Adrenal gland (tissue), 12 donors: Measurements from ENCODE around the gene AREL1. TPM values are rescaled to one million over a fixed set of nuclear protein-coding genes. Genes with fewer than 3 reads are reported as not detected.

ENCODE experiments used
- DNase-seq, 7 donors: peaks; one replicate each; pipeline ENCODE4 v3.0.0-alpha.2; 2019 to 2020
- H3K27ac ChIP-seq, 5 donors: fragments of 200-600 bp; sonication (generic) in 4 of 5; 1 replicate in 3 of 5; 2 replicates in 2 of 5; pipeline versions ENCODE4 v1.5.1 to v1.8.0; 2016 to 2020; ENCODE audit warnings: mild to moderate bottlenecking in 1 of 5
- H3K27me3 ChIP-seq: fragments of 200-600 bp; 2 replicates; pipeline ENCODE4 v1.8.0; 2021
- H3K36me3 ChIP-seq, 2 donors: fragments of 200-600 bp; replicated peaks in 1 of 2; 1 replicate in 1 of 2; 2 replicates in 1 of 2; pipeline versions ENCODE4 v1.5.1 to v1.8.0; 2018 to 2022
- H3K4me1 ChIP-seq, 2 donors: fragments of 200-600 bp; replicated peaks in 1 of 2; 1 replicate in 1 of 2; 2 replicates in 1 of 2; pipeline versions ENCODE4 v1.5.1 to v1.8.0; 2018 to 2021
- H3K4me3 ChIP-seq, 4 donors: fragments of 200-600 bp; sonication (generic) in 3 of 4; one replicate each; pipeline ENCODE4 v1.5.1; 2016 to 2018
- H3K9me3 ChIP-seq, 3 donors: fragments of 200-600 bp; sonication (generic) in 1 of 3; replicated peaks in 1 of 3; 1 replicate in 2 of 3; 2 replicates in 1 of 3; pipeline versions ENCODE4 v1.5.1 to v1.8.0; 2016 to 2021
- POLR2A ChIP-seq, 2 donors: fragments of 450-650 bp; IDR thresholded peaks; one replicate each; pipeline ENCODE4 v1.6.1; 2017; ENCODE audit warnings: antibody characterized with exemption in 2 of 2, mild to moderate bottlenecking in 2 of 2, moderate library complexity in 1 of 2
- whole genome bisulfite sequencing, 4 donors: extraction: QIAGEN DNeasy Blood & Tissue Kit in 2 of 4; methylation state at CpG; one replicate each; pipeline versions ENCODE4 v1.1.5 to v1.1.7; 2013 to 2017; 5-methylcytosine and 5-hydroxymethylcytosine counted together
- intact Hi-C, 2 donors: fragments of 100-400 bp; cut with DNase I; formaldehyde crosslinking; loops; one replicate each; pipeline versions ENCODE4 v1.14.1 to v1.15.0; 2022 to 2023
- polyA plus RNA-seq, 3 donors: library from polyadenylated mRNA; stranded (reverse); fragments of 200-250 nt in 2 of 3; fragments of 350-450 nt in 1 of 3; fragmentation: Illumina TruSeq in 1 of 3; extraction: RNeasy Lipid Tissue Mini Kit (QIAGEN cat#74804) in 1 of 3; gene quantifications; one replicate each; pipeline ENCODE4 v1.2.3, GENCODE V29; 2013 to 2014
- total RNA-seq, 9 donors: library from RNA; depleted of rRNA in 4 of 9; stranded (reverse); fragments of >200 nt in 4 of 9; fragments of 120-200 nt in 1 of 9; fragmentation: NEBNext Ultra II Directional in 1 of 9; extraction: Animal tissue kit (Norgen Biotek cat#: 25700) in 1 of 9; gene quantifications; one replicate each; pipeline versions ENCODE4 v1.1.0 to v1.2.4, GENCODE V29; 2013 to 2023
- TF ChIP-seq, protein P1 (sequence below), 6 experiments: fragments of 450-650 bp in 4 of 6; fragments of 200-600 bp in 2 of 6; sonication (generic) in 1 of 6; IDR thresholded peaks; 1 replicate in 5 of 6; 2 replicates in 1 of 6; pipeline versions ENCODE4 v1.5.1 to v1.8.0; 2016 to 2021; ENCODE audit warnings: antibody characterized with exemption in 6 of 6, mild to moderate bottlenecking in 2 of 6, moderate library complexity in 1 of 6
- donor health status: healthy with polysubstance abuse.
- donor health status: Bipolar disorder and iron deficiency.
- donor health status: DM: yes; HTN: yes; CAD: no.
- donor health status: DM: no; HTN: no; CAD: no.
- donor health status: DM: no; HTN: no; CAD: no.
- donor health status: DM: yes; HTN: yes; CAD: no.

Gene AREL1
- total and polyA plus RNA-seq, 12 donors: 13.0 to 36.7 (median 29.8) TPM

DNA sequence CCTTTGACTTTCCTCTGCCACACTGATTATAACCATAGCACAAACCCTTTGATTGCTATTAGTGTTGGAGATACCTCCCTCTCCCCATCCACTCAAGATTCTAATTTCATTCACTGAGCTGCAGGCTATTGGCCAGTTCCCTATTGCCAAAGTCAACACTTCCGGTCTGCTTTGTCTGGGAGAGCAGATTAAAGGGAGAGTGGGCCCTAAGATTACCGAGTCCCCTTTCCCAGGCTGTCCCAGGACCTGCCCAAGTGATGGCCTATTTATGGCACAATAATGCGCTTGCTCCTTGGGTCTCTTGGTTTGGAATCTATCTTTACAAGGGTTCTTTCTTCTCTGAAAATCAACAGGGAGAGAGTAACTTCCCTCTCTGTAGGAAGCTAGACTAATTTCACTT, 57.9 kb downstream of the AREL1 start:
- 63 to 91% (median 81%) methylated on average over 3 of the region's 3 CpGs for WGBS, 4 donors
- H3K4me3 ChIP-seq: no peak overlapping the region
- no peaks in the 10 kb centered on the region for H3K36me3 ChIP-seq
- no peak for TF ChIP-seq POLR2A (IDR thresholded peaks at IDR 0.05)
- TF ChIP-seq, protein P1, sequence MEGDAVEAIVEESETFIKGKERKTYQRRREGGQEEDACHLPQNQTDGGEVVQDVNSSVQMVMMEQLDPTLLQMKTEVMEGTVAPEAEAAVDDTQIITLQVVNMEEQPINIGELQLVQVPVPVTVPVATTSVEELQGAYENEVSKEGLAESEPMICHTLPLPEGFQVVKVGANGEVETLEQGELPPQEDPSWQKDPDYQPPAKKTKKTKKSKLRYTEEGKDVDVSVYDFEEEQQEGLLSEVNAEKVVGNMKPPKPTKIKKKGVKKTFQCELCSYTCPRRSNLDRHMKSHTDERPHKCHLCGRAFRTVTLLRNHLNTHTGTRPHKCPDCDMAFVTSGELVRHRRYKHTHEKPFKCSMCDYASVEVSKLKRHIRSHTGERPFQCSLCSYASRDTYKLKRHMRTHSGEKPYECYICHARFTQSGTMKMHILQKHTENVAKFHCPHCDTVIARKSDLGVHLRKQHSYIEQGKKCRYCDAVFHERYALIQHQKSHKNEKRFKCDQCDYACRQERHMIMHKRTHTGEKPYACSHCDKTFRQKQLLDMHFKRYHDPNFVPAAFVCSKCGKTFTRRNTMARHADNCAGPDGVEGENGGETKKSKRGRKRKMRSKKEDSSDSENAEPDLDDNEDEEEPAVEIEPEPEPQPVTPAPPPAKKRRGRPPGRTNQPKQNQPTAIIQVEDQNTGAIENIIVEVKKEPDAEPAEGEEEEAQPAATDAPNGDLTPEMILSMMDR (IDR thresholded peaks at IDR 0.05): no peak
- H3K4me1 ChIP-seq: peaks cover 0 to 8% of the 10 kb centered on the region in 2 donors
- peak overlapping the region in 2 of 5 donors; percentile 31 to 70 for H3K27ac ChIP-seq
- H3K27me3 ChIP-seq: no peaks in the 10 kb centered on the region
- no peaks in the 10 kb centered on the region for H3K9me3 ChIP-seq
- intact Hi-C loops: no loop called here
- no peak for DNase-seq

DNA sequence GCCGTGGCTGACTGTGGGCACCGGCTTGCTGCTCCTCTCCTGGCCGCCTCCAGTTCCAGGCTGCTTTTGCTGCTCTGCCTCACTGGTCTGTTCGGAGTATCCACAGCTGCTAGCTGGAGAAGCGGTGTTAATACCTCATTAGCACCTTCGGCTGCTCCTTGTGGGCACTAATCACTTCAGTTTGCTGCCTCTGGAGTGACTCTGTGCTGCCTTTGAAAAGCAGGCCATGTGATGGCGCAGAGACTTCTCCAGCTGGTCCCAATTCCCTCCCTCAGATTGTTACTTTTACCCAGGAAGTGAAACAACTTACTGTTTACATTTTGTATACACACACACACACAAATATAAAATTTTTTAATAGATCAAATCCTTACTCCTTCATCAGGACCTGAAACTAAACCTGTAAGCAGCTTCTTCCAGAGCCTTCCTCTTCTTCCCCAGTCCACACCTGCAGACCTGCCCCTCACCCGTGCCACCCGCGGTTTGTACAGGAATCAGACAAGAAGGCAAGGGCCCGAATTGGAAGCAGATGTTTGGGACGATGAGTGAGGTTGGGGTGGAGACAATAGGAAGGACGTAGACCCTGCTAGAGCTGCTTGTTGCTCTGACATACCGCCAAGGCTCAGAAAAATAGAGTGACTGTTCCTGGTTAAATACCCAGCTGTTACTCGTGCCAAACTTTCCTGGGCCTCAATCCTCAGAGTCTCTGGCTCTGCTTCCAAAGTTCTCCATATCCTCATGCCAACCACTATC, 59.3 kb downstream of the AREL1 start:
- no peaks in the 10 kb centered on the region for H3K27me3 ChIP-seq
- no peak overlapping the region for H3K27ac ChIP-seq
- TF ChIP-seq POLR2A (IDR thresholded peaks at IDR 0.05): no peak
- WGBS, 4 donors: 87 to 93% (median 89%) methylated on average over 12 to 15 of the region's 15 CpGs
- no peak overlapping the region for H3K4me3 ChIP-seq
- intact Hi-C loops: no loop called here
- no peaks in the 10 kb centered on the region for H3K36me3 ChIP-seq
- H3K4me1 ChIP-seq: peaks cover 10 to 12% of the 10 kb centered on the region in 2 donors
- DNase-seq: no peak
- no peaks in the 10 kb centered on the region for H3K9me3 ChIP-seq

DNA sequence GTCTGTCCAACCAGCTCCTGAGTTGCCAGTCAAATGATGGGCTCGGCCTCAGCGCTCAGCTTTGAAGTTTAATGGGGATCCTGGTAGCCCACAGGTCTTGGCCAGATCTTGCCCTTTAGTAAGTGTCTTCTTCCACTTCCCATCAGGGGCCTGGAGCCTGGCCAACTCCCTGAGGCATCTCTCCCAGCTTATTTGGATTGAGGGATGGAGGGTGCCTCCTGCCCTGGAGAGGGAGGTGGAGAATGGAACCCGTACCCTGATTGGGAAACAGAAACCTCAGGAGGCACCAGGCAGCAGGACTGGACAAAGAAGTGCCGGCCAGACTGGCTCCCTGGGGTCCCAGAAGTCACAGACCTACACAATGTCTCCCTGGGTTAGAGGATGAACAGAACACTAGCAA, 60.3 kb downstream of the AREL1 start:
- peak in 1 of 7 donors; percentile 24 for DNase-seq
- Histone ChIP-seq H3K27ac (no peak overlapping the region), H3K9me3 (no peaks in the 10 kb centered on the region), H3K36me3 (no peaks in the 10 kb centered on the region), H3K4me3 (no peak overlapping the region), H3K27me3 (no peaks in the 10 kb centered on the region), H3K4me1 (peaks cover 17 to 20% of the 10 kb centered on the region in 2 donors)
- 67 to 95% (median 90%) methylated on average over 1 to 4 of the region's 4 CpGs for WGBS, 4 donors
- intact Hi-C loops: no loop called here
- TF ChIP-seq, protein P1 (IDR thresholded peaks at IDR 0.05): no peak
- TF ChIP-seq POLR2A (IDR thresholded peaks at IDR 0.05): no peak

DNA sequence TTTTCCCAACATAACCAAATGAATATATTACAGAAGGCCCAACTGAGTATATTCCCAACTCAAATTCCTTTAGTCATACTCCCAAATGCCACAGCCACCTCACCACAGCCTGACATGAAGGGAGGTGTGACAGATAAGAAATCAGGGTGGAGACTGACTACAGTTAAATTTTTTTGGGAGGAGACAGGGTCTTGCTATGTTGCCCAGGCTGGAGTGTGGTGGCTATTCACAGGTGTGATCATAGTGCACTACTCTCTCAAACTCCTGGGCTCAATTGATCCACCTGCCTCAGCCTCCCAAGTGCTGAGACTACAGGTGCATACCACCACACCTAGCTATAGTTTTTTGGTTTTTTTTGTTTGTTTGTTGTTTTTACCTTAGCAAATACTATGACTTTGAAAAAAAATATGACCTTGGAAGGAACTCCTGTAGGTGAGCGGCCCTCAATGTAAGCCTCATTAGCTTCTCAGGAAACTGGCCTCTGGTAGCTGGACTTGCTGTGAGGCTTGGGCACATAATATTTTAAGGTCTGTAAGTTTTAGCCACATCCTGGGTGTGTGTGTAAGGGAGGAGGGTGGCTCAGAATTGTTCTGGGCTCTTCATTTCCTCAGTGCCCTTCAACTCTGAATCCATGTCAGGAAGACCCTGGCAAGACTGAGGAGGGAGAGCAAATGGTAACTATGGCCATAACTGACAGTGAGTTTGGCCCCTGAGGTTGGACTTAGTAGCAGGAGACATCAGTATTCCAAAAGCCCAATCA, 61.8 kb downstream of the AREL1 start:
- Histone ChIP-seq H3K27ac (no peak overlapping the region), H3K36me3 (no peaks in the 10 kb centered on the region), H3K9me3 (no peaks in the 10 kb centered on the region), H3K27me3 (no peaks in the 10 kb centered on the region), H3K4me3 (no peak overlapping the region), H3K4me1 (peaks cover 18 to 22% of the 10 kb centered on the region in 2 donors)
- 91 to 97% (median 94%) methylated on average over 1 of the region's 1 CpG for WGBS, 4 donors
- intact Hi-C loops: no loop called here
- TF ChIP-seq, protein P1 (IDR thresholded peaks at IDR 0.05): no peak
- no peak for TF ChIP-seq POLR2A (IDR thresholded peaks at IDR 0.05)
- DNase-seq: no peak
